K562 (cell line): Measurements from ENCODE around the gene IFI44L. TPM values are rescaled to one million over a fixed set of nuclear protein-coding genes. Genes with fewer than 3 reads are reported as not detected.

Experiments
- ATAC-seq: fragments of 200-7000 bp; cut with Tn5 transposase; 3 replicates; pipeline ENCODE4 v1.9.1; 2020; ENCODE audit warnings: moderate library complexity
- BruUV-seq: library from RNA; stranded (reverse); fragments of 400-500 nt; replicated peaks from 2 replicates; lab custom pipeline; 2021; lab: Mats Ljungman, UMichigan
- CTCF ChIA-PET: fragments of 300-600 bp; formaldehyde crosslinking; extraction: SDS; loops from one replicate; lab custom pipeline; 2021; ENCODE audit warnings: low intra/inter-chr PET ratio; lab: Yijun Ruan, JAX
- POLR2A ChIA-PET: fragments of 300-600, 350-650 bp; sonication (Branson Sonifier 250); formaldehyde crosslinking; extraction: SDS; loops from one replicate; lab custom pipeline; 2021; ENCODE audit warnings: antibody characterized with exemption, inconsistent platforms; lab: Yijun Ruan, JAX
- DNase-seq, 4 experiments: peaks; one replicate each; pipeline versions ENCODE4 v3.0.0 to v3.0.0-alpha.2; 2011 to 2018; ENCODE audit warnings: low spot score in 3 of 4, mixed read lengths in 3 of 4; ENCODE audit errors: extremely low read depth in 1 of 4
- FAIRE-seq: peaks from 2 replicates; lab custom pipeline; 2011; peaks lifted over from hg19 to GRCh38; lab: Jason Lieb, UNC
- H2AFZ ChIP-seq: 2 replicates; pipeline ENCODE4 v1.6.0; 2011; ENCODE audit warnings: low read depth, low read length, control low read depth, inconsistent platforms
- H3K27ac ChIP-seq: fragments of 200-600 bp; 3 replicates; pipeline ENCODE4 v1.8.0; 2011; ENCODE audit warnings: low read depth, mild to moderate bottlenecking, control low read depth, inconsistent platforms, low read length, moderate library complexity, mixed read lengths; ENCODE audit errors: extremely low read depth
- H3K27me3 ChIP-seq, 2 experiments: fragments of 300-600 bp in 1 of 2; 2 replicates in 1 of 2; 3 replicates in 1 of 2; pipeline versions ENCODE4 v1.6.0 to v1.8.0; 2011; ENCODE audit warnings: inconsistent platforms in 2 of 2, low read length in 2 of 2, mild to moderate bottlenecking in 1 of 2, mixed read lengths in 1 of 2, moderate library complexity in 1 of 2; ENCODE audit not compliant: control insufficient read depth in 2 of 2, insufficient read depth in 2 of 2
- H3K36me3 ChIP-seq: fragments of 300-600 bp; 3 replicates; pipeline ENCODE4 v1.8.0; 2011; ENCODE audit warnings: mild to moderate bottlenecking, low read length, inconsistent platforms; ENCODE audit not compliant: control insufficient read depth, insufficient read depth
- H3K4me1 ChIP-seq, 2 experiments: fragments of 200-600 bp in 1 of 2; replicated peaks in 1 of 2; 2 replicates in 1 of 2; 3 replicates in 1 of 2; pipeline versions ENCODE4 v1.5.1 to v1.8.0; 2011; ENCODE audit warnings: inconsistent platforms in 2 of 2, low read length in 2 of 2, mild to moderate bottlenecking in 1 of 2, mixed read lengths in 1 of 2, moderate library complexity in 1 of 2; ENCODE audit not compliant: control insufficient read depth in 2 of 2, insufficient read depth in 2 of 2
- H3K4me2 ChIP-seq: 2 replicates; pipeline ENCODE4 v1.6.1; 2011; ENCODE audit warnings: low read length, control low read depth, inconsistent platforms, mixed read lengths; ENCODE audit not compliant: insufficient read depth
- H3K4me3 ChIP-seq: fragments of 200-600 bp; sonication (generic), shearing (Covaris generic); 2 replicates; pipeline ENCODE4 v1.5.1; 2016; ENCODE audit warnings: control low read depth, inconsistent platforms
- H3K79me2 ChIP-seq: fragments of 200-600 bp; 3 replicates; pipeline ENCODE4 v1.8.0; 2011; ENCODE audit warnings: low read length, inconsistent platforms; ENCODE audit not compliant: control insufficient read depth, insufficient read depth
- H3K9ac ChIP-seq, 2 experiments: 2 replicates each; pipeline versions ENCODE4 v1.6.0 to v1.6.1; 2011; ENCODE audit warnings: low read depth in 2 of 2, low read length in 2 of 2, control low read depth in 1 of 2, inconsistent platforms in 1 of 2, mild to moderate bottlenecking in 1 of 2, mixed read lengths in 1 of 2; ENCODE audit not compliant: insufficient read depth in 1 of 2
- H3K9me1 ChIP-seq: one replicate; pipeline ENCODE4 v1.6.0; 2011; ENCODE audit warnings: inconsistent platforms, mild to moderate bottlenecking, low read length, moderate library complexity; ENCODE audit not compliant: control insufficient read depth, insufficient read depth
- H3K9me3 ChIP-seq: replicated peaks from 2 replicates; pipeline ENCODE4 v1.5.1; 2011; ENCODE audit warnings: low read depth, low read length, inconsistent platforms; ENCODE audit not compliant: control insufficient read depth, insufficient read depth
- H4K20me1 ChIP-seq: replicated peaks from 2 replicates; pipeline ENCODE4 v1.6.1; 2011; ENCODE audit warnings: low read length, inconsistent platforms, mixed read lengths; ENCODE audit not compliant: control insufficient read depth, insufficient read depth
- CBX2 ChIP-seq: fragments of 200-600 bp; sonication (generic); IDR thresholded peaks from one replicate; pipeline ENCODE4 v1.6.1; 2012; ENCODE audit warnings: mild to moderate bottlenecking, low read length, inconsistent platforms; ENCODE audit not compliant: insufficient read depth, poor library complexity, severe bottlenecking
- HLTF ChIP-seq: fragments of 450-650 bp; IDR thresholded peaks from 2 replicates; pipeline ENCODE4 v1.6.1; 2016
- LCOR ChIP-seq: sonication (generic); formaldehyde crosslinking; IDR thresholded peaks from 2 replicates; pipeline ENCODE4 v1.8.0; 2022; ENCODE audit warnings: mild to moderate bottlenecking, missing genetic modification reagents
- SMC3 ChIP-seq: conservative IDR thresholded peaks from 2 replicates; pipeline ENCODE4 v1.6.1; 2011; ENCODE audit warnings: low read depth, low read length, improper control_type of control experiment; ENCODE audit not compliant: insufficient read depth
- SRSF3 ChIP-seq: fragments of 200-400 bp; formaldehyde crosslinking; IDR thresholded peaks from 2 replicates; pipeline ENCODE4 v1.6.1; 2016; ENCODE audit warnings: mild to moderate bottlenecking, low read length, moderate library complexity; ENCODE audit not compliant: insufficient read depth
- WGBS: fragments of 100-300 bp; shearing (Covaris generic); methylation state at CpG from one replicate; pipeline ENCODE4 v1.1.6; 2016; ENCODE audit warnings: low coverage, mixed read lengths; ENCODE audit not compliant: insufficient coverage; ENCODE audit errors: missing lambda C conversion rate; 5-methylcytosine and 5-hydroxymethylcytosine counted together
- in situ Hi-C: fragments of 300-500 bp; cut with MboI; formaldehyde crosslinking; loops from 4 replicates; pipeline ENCODE4 v1.15.0; 2018; ENCODE audit warnings: inconsistent platforms, mixed read lengths
- intact Hi-C: fragments of 100-400 bp; cut with micrococcal nuclease; formaldehyde crosslinking; loops from 2 replicates; pipeline ENCODE4 v1.14.2; 2022
- polyA plus RNA-seq, 8 experiments: library from polyadenylated mRNA; depleted of rRNA in 4 of 8; stranded (reverse) in 5 of 8; unstranded in 3 of 8; fragments of >200 nt; fragmentation: Nextera tagmentation in 2 of 8; fragmentation: Illumina TruSeq in 1 of 8; extraction: Ambion mirVana in 2 of 8; extraction: Trizol in 1 of 8; gene quantifications; 2 replicates each; pipeline versions ENCODE4 v1.2.1 to v1.2.3, GENCODE V29; 2011 to 2014; ENCODE audit warnings: inconsistent platforms in 1 of 8, missing spikeins in 1 of 8
- total RNA-seq, 7 experiments: library from RNA; depleted of rRNA in 6 of 7; stranded (reverse); fragments of >200 nt in 6 of 7; fragmentation: Illumina TruSeq in 2 of 7; extraction: Trizol in 2 of 7; gene quantifications; 2 replicates each; pipeline versions ENCODE4 v1.2.1 to v1.2.3, GENCODE V29; 2011 to 2021; ENCODE audit warnings: low replicate concordance in 1 of 7
- TF ChIP-seq, protein P1 (sequence below): fragments of 450-650 bp; IDR thresholded peaks from 2 replicates; pipeline ENCODE4 v1.6.1; 2016; ENCODE audit warnings: mild to moderate bottlenecking, moderate library complexity
- TF ChIP-seq, protein P2 (sequence below): IDR thresholded peaks from 3 replicates; pipeline ENCODE4 v1.6.1; 2011; ENCODE audit warnings: borderline replicate concordance, mild to moderate bottlenecking, moderate library complexity; ENCODE audit not compliant: insufficient read length; ENCODE audit errors: extremely low read depth

IFI44L gene
- total and polyA plus RNA-seq, 9 of the 15 experiments (the other 6 are each of a cell fraction or from before 2014, with no cell fraction given) = 0.04 to 0.22 TPM; not detected in 7

DNA sequence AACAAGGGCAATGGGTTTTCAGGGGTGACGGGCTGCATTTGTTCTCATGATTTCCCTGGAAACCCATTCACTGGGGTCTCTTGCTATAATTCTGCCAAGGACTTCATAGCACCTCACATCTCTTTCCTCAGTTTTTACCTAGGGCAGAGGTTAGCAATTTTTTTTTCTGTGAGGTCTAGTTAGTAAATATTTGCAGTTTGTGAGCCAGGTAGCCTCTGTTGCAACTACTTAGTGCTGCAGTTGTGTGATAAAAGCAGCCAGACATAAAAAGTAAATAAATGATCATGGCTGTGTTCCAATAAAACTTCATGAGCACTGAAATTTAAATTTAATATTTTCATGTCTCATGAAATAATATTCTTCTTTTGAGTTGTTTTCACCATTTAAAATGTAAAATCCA is 67.1 kb downstream of the IFI44L start:
- intact Hi-C loops = no loop called here
- Histone ChIP-seq H3K36me3 (no peaks in the 10 kb centered on the region), H3K9ac (no peak overlapping the region), H3K27ac (no peak overlapping the region), H3K4me2 (no peak overlapping the region), H3K9me1 (no peaks in the 10 kb centered on the region), H2AFZ (no peak overlapping the region), H3K4me3 (no peak overlapping the region), H3K27me3 (no peaks in the 10 kb centered on the region), H4K20me1 (no peaks in the 10 kb centered on the region), H3K9me3 (no peaks in the 10 kb centered on the region), H3K4me1 (no peaks in the 10 kb centered on the region), H3K79me2 (no peaks in the 10 kb centered on the region)
- BruUV-seq = no TSS peak
- FAIRE-seq (no peak), DNase-seq (no peak), ATAC-seq (no peak)
- CTCF ChIA-PET = no interaction called here
- in situ Hi-C loops = no loop called here
- TF ChIP-seq, protein P1, sequence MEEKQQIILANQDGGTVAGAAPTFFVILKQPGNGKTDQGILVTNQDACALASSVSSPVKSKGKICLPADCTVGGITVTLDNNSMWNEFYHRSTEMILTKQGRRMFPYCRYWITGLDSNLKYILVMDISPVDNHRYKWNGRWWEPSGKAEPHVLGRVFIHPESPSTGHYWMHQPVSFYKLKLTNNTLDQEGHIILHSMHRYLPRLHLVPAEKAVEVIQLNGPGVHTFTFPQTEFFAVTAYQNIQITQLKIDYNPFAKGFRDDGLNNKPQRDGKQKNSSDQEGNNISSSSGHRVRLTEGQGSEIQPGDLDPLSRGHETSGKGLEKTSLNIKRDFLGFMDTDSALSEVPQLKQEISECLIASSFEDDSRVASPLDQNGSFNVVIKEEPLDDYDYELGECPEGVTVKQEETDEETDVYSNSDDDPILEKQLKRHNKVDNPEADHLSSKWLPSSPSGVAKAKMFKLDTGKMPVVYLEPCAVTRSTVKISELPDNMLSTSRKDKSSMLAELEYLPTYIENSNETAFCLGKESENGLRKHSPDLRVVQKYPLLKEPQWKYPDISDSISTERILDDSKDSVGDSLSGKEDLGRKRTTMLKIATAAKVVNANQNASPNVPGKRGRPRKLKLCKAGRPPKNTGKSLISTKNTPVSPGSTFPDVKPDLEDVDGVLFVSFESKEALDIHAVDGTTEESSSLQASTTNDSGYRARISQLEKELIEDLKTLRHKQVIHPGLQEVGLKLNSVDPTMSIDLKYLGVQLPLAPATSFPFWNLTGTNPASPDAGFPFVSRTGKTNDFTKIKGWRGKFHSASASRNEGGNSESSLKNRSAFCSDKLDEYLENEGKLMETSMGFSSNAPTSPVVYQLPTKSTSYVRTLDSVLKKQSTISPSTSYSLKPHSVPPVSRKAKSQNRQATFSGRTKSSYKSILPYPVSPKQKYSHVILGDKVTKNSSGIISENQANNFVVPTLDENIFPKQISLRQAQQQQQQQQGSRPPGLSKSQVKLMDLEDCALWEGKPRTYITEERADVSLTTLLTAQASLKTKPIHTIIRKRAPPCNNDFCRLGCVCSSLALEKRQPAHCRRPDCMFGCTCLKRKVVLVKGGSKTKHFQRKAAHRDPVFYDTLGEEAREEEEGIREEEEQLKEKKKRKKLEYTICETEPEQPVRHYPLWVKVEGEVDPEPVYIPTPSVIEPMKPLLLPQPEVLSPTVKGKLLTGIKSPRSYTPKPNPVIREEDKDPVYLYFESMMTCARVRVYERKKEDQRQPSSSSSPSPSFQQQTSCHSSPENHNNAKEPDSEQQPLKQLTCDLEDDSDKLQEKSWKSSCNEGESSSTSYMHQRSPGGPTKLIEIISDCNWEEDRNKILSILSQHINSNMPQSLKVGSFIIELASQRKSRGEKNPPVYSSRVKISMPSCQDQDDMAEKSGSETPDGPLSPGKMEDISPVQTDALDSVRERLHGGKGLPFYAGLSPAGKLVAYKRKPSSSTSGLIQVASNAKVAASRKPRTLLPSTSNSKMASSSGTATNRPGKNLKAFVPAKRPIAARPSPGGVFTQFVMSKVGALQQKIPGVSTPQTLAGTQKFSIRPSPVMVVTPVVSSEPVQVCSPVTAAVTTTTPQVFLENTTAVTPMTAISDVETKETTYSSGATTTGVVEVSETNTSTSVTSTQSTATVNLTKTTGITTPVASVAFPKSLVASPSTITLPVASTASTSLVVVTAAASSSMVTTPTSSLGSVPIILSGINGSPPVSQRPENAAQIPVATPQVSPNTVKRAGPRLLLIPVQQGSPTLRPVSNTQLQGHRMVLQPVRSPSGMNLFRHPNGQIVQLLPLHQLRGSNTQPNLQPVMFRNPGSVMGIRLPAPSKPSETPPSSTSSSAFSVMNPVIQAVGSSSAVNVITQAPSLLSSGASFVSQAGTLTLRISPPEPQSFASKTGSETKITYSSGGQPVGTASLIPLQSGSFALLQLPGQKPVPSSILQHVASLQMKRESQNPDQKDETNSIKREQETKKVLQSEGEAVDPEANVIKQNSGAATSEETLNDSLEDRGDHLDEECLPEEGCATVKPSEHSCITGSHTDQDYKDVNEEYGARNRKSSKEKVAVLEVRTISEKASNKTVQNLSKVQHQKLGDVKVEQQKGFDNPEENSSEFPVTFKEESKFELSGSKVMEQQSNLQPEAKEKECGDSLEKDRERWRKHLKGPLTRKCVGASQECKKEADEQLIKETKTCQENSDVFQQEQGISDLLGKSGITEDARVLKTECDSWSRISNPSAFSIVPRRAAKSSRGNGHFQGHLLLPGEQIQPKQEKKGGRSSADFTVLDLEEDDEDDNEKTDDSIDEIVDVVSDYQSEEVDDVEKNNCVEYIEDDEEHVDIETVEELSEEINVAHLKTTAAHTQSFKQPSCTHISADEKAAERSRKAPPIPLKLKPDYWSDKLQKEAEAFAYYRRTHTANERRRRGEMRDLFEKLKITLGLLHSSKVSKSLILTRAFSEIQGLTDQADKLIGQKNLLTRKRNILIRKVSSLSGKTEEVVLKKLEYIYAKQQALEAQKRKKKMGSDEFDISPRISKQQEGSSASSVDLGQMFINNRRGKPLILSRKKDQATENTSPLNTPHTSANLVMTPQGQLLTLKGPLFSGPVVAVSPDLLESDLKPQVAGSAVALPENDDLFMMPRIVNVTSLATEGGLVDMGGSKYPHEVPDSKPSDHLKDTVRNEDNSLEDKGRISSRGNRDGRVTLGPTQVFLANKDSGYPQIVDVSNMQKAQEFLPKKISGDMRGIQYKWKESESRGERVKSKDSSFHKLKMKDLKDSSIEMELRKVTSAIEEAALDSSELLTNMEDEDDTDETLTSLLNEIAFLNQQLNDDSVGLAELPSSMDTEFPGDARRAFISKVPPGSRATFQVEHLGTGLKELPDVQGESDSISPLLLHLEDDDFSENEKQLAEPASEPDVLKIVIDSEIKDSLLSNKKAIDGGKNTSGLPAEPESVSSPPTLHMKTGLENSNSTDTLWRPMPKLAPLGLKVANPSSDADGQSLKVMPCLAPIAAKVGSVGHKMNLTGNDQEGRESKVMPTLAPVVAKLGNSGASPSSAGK = no peak
- no peak for TF ChIP-seq LCOR
- TF ChIP-seq, protein P2, sequence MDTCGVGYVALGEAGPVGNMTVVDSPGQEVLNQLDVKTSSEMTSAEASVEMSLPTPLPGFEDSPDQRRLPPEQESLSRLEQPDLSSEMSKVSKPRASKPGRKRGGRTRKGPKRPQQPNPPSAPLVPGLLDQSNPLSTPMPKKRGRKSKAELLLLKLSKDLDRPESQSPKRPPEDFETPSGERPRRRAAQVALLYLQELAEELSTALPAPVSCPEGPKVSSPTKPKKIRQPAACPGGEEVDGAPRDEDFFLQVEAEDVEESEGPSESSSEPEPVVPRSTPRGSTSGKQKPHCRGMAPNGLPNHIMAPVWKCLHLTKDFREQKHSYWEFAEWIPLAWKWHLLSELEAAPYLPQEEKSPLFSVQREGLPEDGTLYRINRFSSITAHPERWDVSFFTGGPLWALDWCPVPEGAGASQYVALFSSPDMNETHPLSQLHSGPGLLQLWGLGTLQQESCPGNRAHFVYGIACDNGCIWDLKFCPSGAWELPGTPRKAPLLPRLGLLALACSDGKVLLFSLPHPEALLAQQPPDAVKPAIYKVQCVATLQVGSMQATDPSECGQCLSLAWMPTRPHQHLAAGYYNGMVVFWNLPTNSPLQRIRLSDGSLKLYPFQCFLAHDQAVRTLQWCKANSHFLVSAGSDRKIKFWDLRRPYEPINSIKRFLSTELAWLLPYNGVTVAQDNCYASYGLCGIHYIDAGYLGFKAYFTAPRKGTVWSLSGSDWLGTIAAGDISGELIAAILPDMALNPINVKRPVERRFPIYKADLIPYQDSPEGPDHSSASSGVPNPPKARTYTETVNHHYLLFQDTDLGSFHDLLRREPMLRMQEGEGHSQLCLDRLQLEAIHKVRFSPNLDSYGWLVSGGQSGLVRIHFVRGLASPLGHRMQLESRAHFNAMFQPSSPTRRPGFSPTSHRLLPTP = no peak
- no peak for TF ChIP-seq HLTF
- TF ChIP-seq SMC3 = no peak
- no peak for TF ChIP-seq CBX2
- TF ChIP-seq SRSF3 = no peak
- 8% methylated on average over 1 of the region's 1 CpG for WGBS
- POLR2A ChIA-PET = no interaction called here
